GM21619 (cell line): Measurements from ENCODE around the gene DNLZ.

Source experiments
- ATAC-seq: cut with Tn5 transposase; IDR thresholded peaks from one replicate; pipeline ENCODE4 v1.9.1; 2021; ENCODE audit not compliant: unreplicated experiment

The DNLZ gene

GRCh38 chr9:136397643-136398042 lies 34.1 kb upstream of the DNLZ start:
- ATAC-seq, result no peak

- no peak for ATAC-seq
These were observed 32.6 kb upstream of the DNLZ start for GRCh38 chr9:136396219-136396515.

GRCh38 chr9:136395345-136396218 lies 32.0 kb upstream of the DNLZ start:
- ATAC-seq, result no peak

- ATAC-seq, result no peak
These were observed 31.4 kb upstream of the DNLZ start for GRCh38 chr9:136395020-136395340.

GRCh38 chr9:136394312-136395019 lies 30.9 kb upstream of the DNLZ start:
- no peak for ATAC-seq

GRCh38 chr9:136393531-136393930 lies 30.0 kb upstream of the DNLZ start:
- no peak for ATAC-seq

GRCh38 chr9:136392538-136393449 lies 29.2 kb upstream of the DNLZ start:
- no peak for ATAC-seq

- ATAC-seq, result no peak
These were observed 28.4 kb upstream of the DNLZ start for GRCh38 chr9:136391737-136392537.

- no peak for ATAC-seq
These were observed 25.9 kb upstream of the DNLZ start for GRCh38 chr9:136389396-136389795.

GRCh38 chr9:136387217-136387616 lies 23.7 kb upstream of the DNLZ start:
- ATAC-seq, result no peak

GRCh38 chr9:136386018-136386417 lies 22.5 kb upstream of the DNLZ start:
- ATAC-seq, result no peak

- ATAC-seq, result no peak
These were observed 21.5 kb upstream of the DNLZ start for GRCh38 chr9:136385015-136385414.

GRCh38 chr9:136383436-136383835 lies 19.9 kb upstream of the DNLZ start:
- ATAC-seq, result no peak

- ATAC-seq, result no peak
These were observed 18.5 kb upstream of the DNLZ start for GRCh38 chr9:136381966-136382513.

- no peak for ATAC-seq
These were observed 17.8 kb upstream of the DNLZ start for GRCh38 chr9:136381311-136381710.

- no peak for ATAC-seq
These were observed 16.8 kb upstream of the DNLZ start for GRCh38 chr9:136380381-136380780.

GRCh38 chr9:136379891-136380290 lies 16.3 kb upstream of the DNLZ start:
- no peak for ATAC-seq

- no peak for ATAC-seq
These were observed 15.9 kb upstream of the DNLZ start for GRCh38 chr9:136379401-136379800.

GRCh38 chr9:136379003-136379287 lies 15.4 kb upstream of the DNLZ start:
- ATAC-seq, result no peak

- ATAC-seq, result no peak
These were observed 14.8 kb upstream of the DNLZ start for GRCh38 chr9:136378170-136379002.
